Measurements from ENCODE around the gene WWOX. TPM values are rescaled to one million over a fixed set of nuclear protein-coding genes. Genes with fewer than 3 reads are reported as not detected.

WWOX gene
- total RNA-seq, 3 donors from 2014 or later, result 11.7 to 18.0 (median 13.8) TPM

DNA sequence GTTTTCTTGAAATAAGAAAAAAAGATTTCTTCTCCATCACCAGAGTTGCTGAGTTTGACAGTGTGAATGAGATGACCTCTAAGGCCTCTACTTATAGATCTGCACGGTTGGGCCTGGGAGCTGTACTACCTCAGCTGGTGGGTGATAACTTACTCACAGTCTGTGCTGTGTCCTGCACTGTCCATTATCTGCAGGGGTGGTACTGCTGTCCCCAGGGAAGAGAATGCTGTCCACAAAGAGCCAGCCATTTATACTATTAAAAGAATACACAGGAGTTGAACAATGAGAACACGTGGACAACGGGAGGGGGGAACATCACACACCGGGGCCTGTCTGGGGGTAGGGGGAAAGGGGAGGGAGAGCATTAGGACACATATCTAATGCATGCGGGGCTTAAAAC lies 655.3 kb downstream of the WWOX start:
- intact Hi-C loops (cut with DNase I, micrococcal nuclease), result no loop called here

DNA sequence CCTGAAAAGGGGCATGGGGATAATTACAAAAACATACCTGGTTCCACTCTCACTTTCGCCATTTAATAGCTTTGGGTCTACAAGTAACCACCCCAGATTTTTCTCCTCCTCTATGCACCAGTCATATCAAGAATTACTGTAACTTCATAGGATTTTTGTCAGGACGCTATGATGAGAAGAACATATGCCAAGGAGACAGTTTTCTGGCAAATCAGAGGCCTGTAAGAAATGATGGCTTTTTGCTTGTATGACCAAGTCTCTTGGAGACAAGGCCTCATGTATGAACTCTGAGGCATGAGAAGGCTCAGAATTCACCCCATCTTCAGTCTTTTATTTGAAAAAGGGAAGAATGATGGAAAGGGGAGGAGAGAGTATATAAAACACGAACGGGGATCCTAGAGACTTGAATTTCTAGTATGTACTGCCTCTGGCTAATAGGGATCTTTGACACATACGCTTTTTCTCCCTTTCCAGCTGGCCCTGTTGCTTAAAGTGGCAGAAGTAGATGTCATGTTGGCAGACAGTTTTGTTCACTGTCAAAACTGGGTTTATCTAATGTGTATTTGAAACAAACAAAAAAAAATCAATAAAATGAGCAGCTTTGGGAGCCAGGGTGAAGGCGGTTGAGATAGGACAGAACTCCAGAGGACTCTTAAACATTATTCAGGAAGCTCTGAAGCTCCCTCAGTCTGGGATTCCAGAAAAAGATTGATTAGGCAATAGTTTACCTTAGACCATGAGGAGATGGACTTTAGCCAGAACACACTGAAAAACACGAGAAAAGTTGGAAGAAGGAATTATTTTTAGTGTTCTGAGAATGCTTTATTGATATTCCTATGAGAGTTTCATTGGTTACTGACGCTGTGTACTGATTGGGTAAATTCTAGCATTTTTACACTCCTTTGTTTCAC lies 656.6 kb downstream of the WWOX start:
- no peak for DNase-seq
- no peaks in the 10 kb centered on the region for H3K4me1 ChIP-seq (ENCODE audit: low read depth)
- no peak overlapping the region for H3K4me3 ChIP-seq
- intact Hi-C loops (cut with DNase I, micrococcal nuclease), result no loop called here
- ATAC-seq, result no peak
- no peaks in the 10 kb centered on the region for H3K36me3 ChIP-seq (ENCODE audit: low read depth)
- TF ChIP-seq, protein P1, sequence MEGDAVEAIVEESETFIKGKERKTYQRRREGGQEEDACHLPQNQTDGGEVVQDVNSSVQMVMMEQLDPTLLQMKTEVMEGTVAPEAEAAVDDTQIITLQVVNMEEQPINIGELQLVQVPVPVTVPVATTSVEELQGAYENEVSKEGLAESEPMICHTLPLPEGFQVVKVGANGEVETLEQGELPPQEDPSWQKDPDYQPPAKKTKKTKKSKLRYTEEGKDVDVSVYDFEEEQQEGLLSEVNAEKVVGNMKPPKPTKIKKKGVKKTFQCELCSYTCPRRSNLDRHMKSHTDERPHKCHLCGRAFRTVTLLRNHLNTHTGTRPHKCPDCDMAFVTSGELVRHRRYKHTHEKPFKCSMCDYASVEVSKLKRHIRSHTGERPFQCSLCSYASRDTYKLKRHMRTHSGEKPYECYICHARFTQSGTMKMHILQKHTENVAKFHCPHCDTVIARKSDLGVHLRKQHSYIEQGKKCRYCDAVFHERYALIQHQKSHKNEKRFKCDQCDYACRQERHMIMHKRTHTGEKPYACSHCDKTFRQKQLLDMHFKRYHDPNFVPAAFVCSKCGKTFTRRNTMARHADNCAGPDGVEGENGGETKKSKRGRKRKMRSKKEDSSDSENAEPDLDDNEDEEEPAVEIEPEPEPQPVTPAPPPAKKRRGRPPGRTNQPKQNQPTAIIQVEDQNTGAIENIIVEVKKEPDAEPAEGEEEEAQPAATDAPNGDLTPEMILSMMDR (IDR thresholded peaks at IDR 0.05), result no peak
- H3K9me3 ChIP-seq, result no peaks in the 10 kb centered on the region

More for the DNA sequence above, 655.3 kb downstream of the WWOX start:
- no peak for ATAC-seq
- TF ChIP-seq, protein P1 (IDR thresholded peaks at IDR 0.05), result no peak
- peaks cover under 1% of the 10 kb centered on the region for H3K4me1 ChIP-seq (ENCODE audit: low read depth)
- H3K36me3 ChIP-seq (ENCODE audit: low read depth), result no peaks in the 10 kb centered on the region
- no peaks in the 10 kb centered on the region for H3K9me3 ChIP-seq
- no peak for DNase-seq
- no peak overlapping the region for H3K4me3 ChIP-seq

DNA sequence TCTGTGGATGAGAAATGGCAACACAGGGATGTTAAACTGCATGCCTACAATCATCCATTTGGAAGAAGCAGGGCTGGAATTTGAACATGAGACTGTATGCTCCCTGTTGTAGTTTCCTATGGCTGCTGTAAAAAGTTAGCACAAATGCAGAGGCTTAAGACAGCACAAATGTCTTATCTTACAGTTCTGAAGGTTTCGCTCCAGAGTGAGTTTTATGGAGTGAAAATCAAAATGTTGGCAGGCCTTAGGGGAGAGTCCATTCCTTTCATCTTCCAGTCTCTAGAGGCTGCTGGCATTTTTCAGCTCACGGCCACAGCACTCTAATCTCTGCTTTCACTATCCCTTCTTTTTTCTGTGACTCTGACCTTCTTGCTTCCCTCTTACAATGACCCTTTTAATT lies 660.1 kb downstream of the WWOX start:
- H3K4me1 ChIP-seq (ENCODE audit: low read depth), result no peaks in the 10 kb centered on the region
- no peaks in the 10 kb centered on the region for H3K36me3 ChIP-seq (ENCODE audit: low read depth)
- no peaks in the 10 kb centered on the region for H3K9me3 ChIP-seq
- DNase-seq (no peak), ATAC-seq (no peak)
- TF ChIP-seq, protein P1 (IDR thresholded peaks at IDR 0.05), result no peak
- intact Hi-C loops (cut with DNase I, micrococcal nuclease), result no loop called here
- H3K4me3 ChIP-seq, result no peak overlapping the region

DNA sequence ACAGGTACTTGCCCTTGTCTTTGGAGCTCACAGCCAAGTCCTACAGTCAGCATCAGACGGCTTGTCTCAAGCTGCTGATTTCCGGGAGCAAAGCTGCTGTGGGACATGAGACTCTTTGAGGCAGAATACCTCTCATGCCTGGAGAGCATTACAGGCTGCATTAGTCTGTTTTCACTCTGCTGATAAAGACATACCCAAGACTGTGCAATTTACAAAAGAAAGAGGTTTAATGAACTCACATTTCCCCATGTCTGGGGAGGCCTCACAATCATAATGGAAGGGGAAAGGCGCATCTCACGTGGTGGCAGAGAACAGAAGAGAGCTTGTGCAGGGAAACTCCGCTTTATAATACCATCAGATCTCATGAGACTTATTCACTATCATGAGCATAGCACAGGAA lies 661.2 kb downstream of the WWOX start:
- no peak for ATAC-seq
- TF ChIP-seq, protein P1 (IDR thresholded peaks at IDR 0.05), result no peak
- intact Hi-C loops (cut with DNase I, micrococcal nuclease), result no loop called here

DNA sequence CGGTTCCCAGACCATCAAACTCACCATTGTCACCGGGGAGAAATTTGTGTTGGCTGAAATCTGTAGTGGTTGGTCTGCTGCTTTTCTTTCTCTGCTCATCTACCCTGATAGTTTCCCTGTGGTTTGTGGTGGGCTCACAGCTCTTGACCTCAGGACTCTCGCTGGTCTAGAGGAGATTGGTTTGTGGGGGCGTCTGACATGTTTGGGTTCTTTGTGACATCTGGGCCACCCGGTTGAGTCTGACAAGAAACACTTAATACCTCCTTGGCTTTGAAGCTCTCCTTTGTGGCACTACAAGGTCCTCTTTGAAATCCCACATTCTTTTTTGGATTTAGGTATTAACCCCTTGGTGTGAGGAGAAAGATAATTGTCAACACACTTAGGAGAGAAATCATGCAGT lies 662.0 kb downstream of the WWOX start:
- no peak for ATAC-seq
- no peak overlapping the region for H3K4me3 ChIP-seq
- no peaks in the 10 kb centered on the region for H3K36me3 ChIP-seq (ENCODE audit: low read depth)
- no peaks in the 10 kb centered on the region for H3K4me1 ChIP-seq (ENCODE audit: low read depth)
- TF ChIP-seq, protein P1 (IDR thresholded peaks at IDR 0.05), result no peak
- no peak for DNase-seq
- no peaks in the 10 kb centered on the region for H3K9me3 ChIP-seq
- intact Hi-C loops (cut with DNase I, micrococcal nuclease), result no loop called here

More for the DNA sequence above, 661.2 kb downstream of the WWOX start:
- Histone ChIP-seq H3K4me3 (no peak overlapping the region), H3K4me1 (ENCODE audit: low read depth) (no peaks in the 10 kb centered on the region), H3K9me3 (no peaks in the 10 kb centered on the region), H3K36me3 (ENCODE audit: low read depth) (no peaks in the 10 kb centered on the region)
- no peak for DNase-seq
